ENCODE results near the gene SPTBN4. TPM values are rescaled to one million over a fixed set of nuclear protein-coding genes. Genes with fewer than 3 reads are reported as not detected.

Gene SPTBN4
- total RNA-seq: 11.4 and 11.7 TPM in 2 replicates

DNA sequence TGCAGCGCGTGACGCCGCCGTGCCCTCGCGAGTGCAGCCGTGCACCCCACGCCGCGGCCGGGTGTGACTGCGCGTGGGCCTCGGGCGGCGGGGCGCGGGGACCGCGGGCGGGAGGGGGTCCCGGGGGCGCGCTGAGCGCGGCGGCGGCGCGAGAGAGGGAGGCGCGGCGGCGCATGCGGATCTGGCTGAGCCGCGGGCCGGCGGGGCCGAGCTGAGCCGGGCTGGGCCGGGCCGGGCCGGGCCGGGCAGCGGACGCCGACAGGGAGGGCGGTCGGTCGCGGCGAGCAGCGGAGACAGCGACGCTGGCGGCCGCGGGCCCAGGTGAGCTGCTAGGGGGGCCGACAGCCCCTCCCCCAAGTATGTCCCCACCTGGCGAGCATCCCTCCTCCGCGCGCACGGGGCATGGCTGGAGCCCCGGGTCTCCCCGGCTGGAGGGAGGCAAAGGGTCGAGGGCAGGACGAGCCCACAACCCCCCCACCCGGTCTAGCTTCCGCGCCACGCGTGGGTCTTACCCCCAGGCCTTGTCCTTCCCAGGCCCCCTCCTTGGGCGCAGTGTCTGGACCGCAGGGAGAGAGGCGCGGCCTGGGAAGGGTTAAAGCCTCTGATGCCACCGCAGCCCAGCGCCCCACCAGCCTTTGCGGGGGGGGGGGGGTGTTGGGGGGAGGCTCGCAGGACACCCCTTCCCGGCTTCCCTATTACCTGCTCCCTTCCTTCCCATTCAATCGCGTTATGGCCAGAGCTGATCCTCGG lies at the start of gene SPTBN4:
SPTBN4 (plus strand) TSS at position 17 of the 750 bp plus-strand sequence. CDS start 5,621 bp downstream, outside the sequence.

DNA sequence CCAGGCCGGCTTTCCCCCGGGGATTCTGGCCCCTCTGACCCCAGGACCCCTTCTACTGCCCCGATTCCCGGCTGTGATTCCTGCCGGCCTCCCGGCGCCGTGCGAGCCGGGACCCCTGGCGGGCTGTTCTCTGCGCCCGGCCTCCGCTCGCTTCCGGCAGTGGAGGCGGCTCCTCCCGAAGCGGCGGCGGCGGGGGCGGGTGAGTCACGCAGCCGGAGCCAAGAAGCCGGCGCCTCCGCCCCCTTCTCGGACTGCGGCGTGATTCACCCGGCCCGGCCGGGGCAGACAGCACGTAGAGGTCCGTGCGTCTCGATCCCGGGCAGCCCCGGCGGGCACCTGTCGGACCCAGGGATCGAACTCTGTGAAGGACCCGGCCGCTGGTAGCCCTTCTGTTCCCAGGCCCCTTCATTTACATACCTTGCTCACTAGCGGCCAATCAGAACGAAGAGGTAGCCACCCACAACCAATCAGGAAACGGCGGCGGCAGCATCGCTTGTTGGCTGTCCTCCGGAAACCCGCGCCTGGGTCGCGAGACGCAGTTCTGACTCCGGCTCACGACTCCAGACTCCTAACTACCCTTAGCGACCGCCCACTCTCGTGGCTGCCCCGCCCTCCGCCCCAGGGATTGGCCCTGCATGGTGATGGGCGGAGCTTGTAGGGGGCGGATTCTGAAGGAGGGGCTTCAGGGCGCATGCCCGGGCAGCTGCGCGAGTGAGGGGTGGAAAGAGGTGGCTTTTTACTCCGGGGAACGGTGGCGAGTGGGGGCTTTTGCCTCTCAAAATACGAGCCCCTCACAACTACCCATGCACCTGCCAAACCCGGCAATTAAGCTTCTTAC lies 41.1 kb upstream of the SPTBN4 start, which contains the start of gene SERTAD1:
SERTAD1 (minus strand) TSS at position 543 of the 838 bp plus-strand sequence. CDS start 2,446 bp downstream, outside the sequence.

DNA sequence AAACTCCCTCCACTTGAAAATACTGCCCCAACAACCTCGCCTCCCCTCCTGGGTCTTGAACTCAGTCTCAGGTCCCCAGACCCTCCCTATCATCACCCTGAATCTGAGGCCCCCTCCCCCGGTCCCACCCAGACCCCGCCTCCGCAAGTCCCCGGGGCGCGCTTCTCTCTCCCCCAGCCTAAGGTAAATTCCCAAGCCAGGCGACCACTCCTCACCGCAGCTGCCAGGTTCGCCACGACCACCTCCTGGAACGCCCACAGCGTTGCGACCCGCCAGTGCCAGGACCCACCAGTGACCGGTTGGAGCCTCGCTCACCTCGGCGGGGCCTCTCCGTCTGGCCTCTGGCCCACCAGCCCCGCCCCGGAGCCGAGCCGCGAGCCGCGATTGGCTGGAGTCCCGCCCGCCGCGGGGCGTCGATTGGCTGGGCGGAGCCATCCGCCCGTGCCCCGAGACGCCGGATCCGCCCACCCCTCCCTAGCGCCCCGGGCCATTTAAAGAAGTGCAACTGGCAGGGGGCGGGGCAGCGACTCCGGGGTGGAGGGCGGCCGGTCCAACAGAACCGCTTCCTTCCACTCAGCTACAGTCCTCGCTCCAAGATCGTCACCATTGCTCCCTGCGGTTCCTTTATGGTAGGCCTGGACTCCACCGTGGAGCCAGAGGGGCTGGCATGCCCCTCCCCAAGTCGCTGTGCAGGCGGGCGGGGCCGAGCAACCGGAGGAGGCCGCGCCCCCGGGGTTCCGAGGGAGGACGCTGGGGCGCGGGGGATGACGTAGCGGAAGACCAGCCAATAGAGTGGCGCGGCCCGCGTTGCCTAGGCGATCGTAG lies 22.6 kb upstream of the SPTBN4 start, which contains the start of gene SERTAD3:
SERTAD3 (minus strand) TSS at position 336 of the 825 bp plus-strand sequence. CDS start 2,255 bp downstream, outside the sequence.

DNA sequence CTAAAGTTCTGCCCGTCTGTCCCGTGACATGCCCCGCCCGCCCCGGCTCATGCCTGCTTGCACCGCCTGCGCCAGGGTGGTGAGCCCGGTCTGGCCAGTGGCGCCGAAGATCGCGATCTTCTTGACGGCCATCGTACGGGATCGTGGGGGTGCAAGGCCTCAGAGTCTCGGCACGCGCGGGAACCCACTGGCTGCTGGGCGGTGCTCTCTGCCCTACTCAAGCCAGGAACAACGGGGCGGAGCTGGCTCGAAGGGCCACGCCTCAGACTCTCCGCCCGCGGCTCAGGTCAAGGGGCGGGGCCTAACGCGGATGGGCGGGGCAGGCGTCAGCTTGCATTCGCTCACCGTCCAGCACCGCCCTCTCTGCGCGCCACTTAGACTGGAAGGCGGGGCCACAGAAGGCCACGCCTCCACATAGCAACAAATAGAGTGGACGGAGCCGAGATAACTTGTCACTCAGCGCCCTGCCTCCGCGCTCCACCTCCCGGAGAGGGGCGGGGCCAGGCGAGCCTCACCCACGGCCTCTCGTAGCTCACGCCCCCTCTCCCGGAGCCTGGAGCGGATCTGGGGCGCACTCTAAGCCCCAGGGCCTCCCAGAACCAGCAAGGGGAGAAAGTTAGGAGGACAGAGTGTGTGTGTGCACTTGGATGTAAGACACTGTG lies 1.1 kb upstream of the SPTBN4 start, which contains the start of gene BLVRB:
BLVRB (minus strand) TSS at position 189 of the 662 bp plus-strand sequence; CDS start at position 132, 57 bp downstream.

DNA sequence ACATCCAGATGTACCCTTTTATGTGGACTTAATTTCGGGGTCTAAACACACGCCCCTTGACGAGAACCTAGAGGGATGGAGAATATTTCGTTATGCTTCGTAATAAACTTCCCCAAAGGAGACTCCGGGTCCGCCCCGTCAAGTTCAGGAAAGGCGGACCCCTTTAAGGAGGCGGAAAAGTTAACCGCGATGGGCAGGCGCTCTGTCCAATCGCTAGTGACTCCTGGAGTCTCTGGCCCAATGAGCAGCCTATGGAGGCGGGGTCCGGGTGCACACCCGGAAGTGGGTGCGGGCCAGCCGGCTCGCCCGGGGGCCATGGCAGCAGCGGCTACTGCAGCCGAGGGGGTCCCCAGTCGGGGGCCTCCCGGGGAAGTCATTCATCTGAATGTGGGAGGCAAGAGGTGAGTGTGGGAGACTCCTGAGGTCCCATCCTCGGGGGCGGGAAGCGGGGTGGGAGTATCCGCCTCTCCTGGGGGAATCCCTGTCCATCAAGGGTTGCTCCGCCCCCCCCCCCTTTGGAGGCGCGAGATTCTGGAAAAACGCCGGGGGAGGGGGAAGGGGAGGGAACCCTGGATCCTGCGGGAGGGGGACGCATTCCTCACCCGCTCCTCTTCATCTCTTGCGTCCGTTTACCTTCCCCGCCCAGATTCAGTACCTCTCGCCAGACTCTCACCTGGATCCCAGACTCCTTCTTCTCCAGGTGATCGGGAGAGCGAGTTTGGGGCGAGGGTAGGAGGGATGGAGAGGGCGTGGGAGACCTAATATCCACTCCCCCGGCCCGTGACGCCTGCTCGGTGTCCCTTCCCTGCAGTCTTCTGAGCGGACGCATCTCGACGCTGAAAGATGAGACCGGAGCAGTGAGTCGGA lies 110.0 kb downstream of the SPTBN4 start, which contains the start of gene SHKBP1:
SHKBP1 (plus strand) TSS at position 289 of the 867 bp plus-strand sequence; CDS start at position 316, 27 bp downstream.

DNA sequence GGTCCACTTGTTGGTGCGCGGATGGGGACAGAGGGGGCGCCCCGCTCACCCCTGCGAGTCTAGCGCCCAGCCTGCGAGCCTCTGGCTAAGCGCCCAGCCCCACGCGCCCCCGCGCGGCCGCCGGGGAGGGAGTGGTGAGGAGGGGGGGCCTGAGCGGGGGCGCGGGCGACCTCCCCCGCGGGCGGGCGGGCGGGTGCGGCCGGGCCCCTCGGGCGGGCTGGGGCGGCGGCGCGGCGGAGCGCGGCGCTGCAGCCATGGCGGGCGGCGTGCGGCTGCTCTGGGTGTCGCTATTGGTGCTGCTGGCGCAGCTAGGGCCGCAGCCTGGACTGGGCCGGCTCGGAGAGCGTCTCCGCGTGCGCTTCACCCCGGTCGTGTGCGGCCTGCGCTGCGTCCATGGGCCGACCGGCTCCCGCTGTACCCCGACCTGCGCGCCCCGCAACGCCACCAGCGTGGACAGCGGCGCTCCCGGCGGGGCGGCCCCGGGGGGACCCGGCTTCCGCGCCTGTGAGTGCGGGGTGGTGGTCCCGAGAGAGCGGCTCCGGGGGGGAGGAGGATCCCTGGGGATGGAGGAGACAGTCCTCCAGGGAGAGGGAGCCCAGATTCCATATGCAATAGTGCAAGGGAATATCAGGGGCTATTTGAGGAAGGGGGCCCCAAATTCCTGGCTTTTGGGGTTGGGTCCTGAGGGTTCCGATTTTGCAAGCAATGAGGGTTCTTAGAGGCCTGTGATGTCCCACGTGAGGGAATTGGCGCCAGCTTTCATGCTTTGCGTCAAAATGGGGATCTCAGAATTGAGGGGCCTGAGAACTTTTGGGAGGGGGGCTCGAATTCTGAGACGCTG lies 134.6 kb downstream of the SPTBN4 start, which contains the start of gene LTBP4:
LTBP4 (plus strand) TSS at position 236 of the 841 bp plus-strand sequence; CDS start at position 255, 19 bp downstream.

Other genes starting within 250 kb of the SPTBN4 start
- gene TTC9B, start 248.6 kb upstream of the SPTBN4 start, total RNA-seq: 0.17 TPM in 1 of 2 replicates, not detected in the other
- 0.17 and 0.32 TPM in 2 replicates for gene CCNP, start 240.3 kb upstream of the SPTBN4 start, total RNA-seq
- gene AKT2, start 181.7 kb upstream of the SPTBN4 start, total RNA-seq: 82.7 and 101 TPM in 2 replicates
- gene C19orf47, start 118.6 kb upstream of the SPTBN4 start, total RNA-seq: 3.9 and 4.8 TPM in 2 replicates
- 165 and 192 TPM in 2 replicates for gene PLD3, start 118.3 kb upstream of the SPTBN4 start, total RNA-seq
- 0.16 and 0.17 TPM in 2 replicates for gene HIPK4, start 76.8 kb upstream of the SPTBN4 start, total RNA-seq
- 1.9 and 2.2 TPM in 2 replicates for gene PRX, start 53.6 kb upstream of the SPTBN4 start, total RNA-seq
- gene SERTAD1, start 41.0 kb upstream of the SPTBN4 start, total RNA-seq: 19.5 and 27.6 TPM in 2 replicates
- 21.0 and 22.7 TPM in 2 replicates for gene SERTAD3, start 22.7 kb upstream of the SPTBN4 start, total RNA-seq
- 192 and 291 TPM in 2 replicates for gene BLVRB, start 1.3 kb upstream of the SPTBN4 start, total RNA-seq
- 22.2 and 25.6 TPM in 2 replicates for gene SHKBP1, start 109.9 kb downstream of the SPTBN4 start, total RNA-seq
- 69.0 and 191 TPM in 2 replicates for gene LTBP4, start 134.4 kb downstream of the SPTBN4 start, total RNA-seq
- 24.6 and 70.8 TPM in 2 replicates for gene NUMBL, start 223.7 kb downstream of the SPTBN4 start, total RNA-seq
- gene COQ8B, start 249.9 kb downstream of the SPTBN4 start, total RNA-seq: 31.8 and 38.6 TPM in 2 replicates